ENCODE measurements around the gene PKNOX2. TPM values are rescaled to one million over a fixed set of nuclear protein-coding genes. Genes with fewer than 3 reads are reported as not detected.

Gene PKNOX2
- total and polyA plus RNA-seq, 9 of the 15 experiments (the other 6 are each of a cell fraction or from before 2014, with no cell fraction given): not detected

DNA sequence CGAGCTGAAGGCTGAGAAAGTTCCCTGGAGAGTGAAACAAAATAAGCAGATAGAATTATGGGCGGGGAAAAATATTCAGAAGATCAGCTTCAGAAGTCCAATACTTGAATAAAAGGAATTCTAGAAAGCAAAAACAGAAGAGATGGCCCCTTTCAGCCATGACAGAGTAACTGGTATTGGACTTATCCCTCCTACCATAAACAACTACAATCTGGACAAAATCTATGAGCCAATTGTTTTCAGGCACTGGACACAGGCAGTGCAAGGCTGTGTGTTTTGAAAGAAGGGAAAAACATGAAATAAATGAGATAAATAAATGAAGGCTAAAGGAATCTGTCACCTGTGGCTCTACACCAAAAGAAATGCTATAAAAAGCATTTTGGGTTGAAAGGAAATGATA is 305.8 kb downstream of the PKNOX2 start (continued):
- TF ChIP-seq SRSF9 (IDR thresholded peaks at IDR 0.05; ENCODE audit: borderline replicate concordance, low read depth, low read length): no peak
- TF ChIP-seq, protein P1, sequence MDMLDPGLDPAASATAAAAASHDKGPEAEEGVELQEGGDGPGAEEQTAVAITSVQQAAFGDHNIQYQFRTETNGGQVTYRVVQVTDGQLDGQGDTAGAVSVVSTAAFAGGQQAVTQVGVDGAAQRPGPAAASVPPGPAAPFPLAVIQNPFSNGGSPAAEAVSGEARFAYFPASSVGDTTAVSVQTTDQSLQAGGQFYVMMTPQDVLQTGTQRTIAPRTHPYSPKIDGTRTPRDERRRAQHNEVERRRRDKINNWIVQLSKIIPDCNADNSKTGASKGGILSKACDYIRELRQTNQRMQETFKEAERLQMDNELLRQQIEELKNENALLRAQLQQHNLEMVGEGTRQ (CRISPR knock-in tag; IDR thresholded peaks at IDR 0.05): no peak
- TF ChIP-seq E2F4 (CRISPR knock-in tag; IDR thresholded peaks at IDR 0.05; ENCODE audit: low read depth): no peak
- TF ChIP-seq ATF2 (CRISPR knock-in tag; IDR thresholded peaks at IDR 0.05): no peak
- no peak for TF ChIP-seq EWSR1 (IDR thresholded peaks at IDR 0.05; ENCODE audit: borderline replicate concordance, low read depth, partially characterized antibody)

- no peak overlapping the region for H3K9ac ChIP-seq (ENCODE audit: insufficient read depth in 1 of 2, low read depth in 2 of 2, low read length in 2 of 2)
- H3K4me1 ChIP-seq (replicated peaks in 1 of 2; ENCODE audit: control insufficient read depth in 2 of 2, insufficient read depth in 2 of 2, low read length in 2 of 2): peaks cover 0 to 3% of the 10 kb centered on the region in 2 experiments; a peak in 1 of 5 replicates
- peak overlapping the region; percentile 23; the same call in 1 of the 2 replicates for H2AFZ ChIP-seq (ENCODE audit: low read depth, low read length)
- H3K27me3 ChIP-seq (ENCODE audit: control insufficient read depth in 2 of 2, insufficient read depth in 2 of 2, low read length in 2 of 2): no peaks in the 10 kb centered on the region
- TF ChIP-seq, protein P2, sequence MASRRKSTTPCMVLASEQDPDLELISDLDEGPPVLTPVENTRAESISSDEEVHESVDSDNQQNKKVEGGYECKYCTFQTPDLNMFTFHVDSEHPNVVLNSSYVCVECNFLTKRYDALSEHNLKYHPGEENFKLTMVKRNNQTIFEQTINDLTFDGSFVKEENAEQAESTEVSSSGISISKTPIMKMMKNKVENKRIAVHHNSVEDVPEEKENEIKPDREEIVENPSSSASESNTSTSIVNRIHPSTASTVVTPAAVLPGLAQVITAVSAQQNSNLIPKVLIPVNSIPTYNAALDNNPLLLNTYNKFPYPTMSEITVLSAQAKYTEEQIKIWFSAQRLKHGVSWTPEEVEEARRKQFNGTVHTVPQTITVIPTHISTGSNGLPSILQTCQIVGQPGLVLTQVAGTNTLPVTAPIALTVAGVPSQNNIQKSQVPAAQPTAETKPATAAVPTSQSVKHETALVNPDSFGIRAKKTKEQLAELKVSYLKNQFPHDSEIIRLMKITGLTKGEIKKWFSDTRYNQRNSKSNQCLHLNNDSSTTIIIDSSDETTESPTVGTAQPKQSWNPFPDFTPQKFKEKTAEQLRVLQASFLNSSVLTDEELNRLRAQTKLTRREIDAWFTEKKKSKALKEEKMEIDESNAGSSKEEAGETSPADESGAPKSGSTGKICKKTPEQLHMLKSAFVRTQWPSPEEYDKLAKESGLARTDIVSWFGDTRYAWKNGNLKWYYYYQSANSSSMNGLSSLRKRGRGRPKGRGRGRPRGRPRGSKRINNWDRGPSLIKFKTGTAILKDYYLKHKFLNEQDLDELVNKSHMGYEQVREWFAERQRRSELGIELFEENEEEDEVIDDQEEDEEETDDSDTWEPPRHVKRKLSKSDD (conservative IDR thresholded peaks at IDR 0.05; ENCODE audit: low read length): no peak
- TF ChIP-seq KAT7 (CRISPR knock-in tag; IDR thresholded peaks at IDR 0.05; ENCODE audit: borderline replicate concordance): no peak
- no peaks in the 10 kb centered on the region for H4K20me1 ChIP-seq (replicated peaks; ENCODE audit: control insufficient read depth, insufficient read depth, low read length)
- ATAC-seq (no peak), FAIRE-seq (no peak), DNase-seq (ENCODE audit: extremely low read depth in 1 of 4, low spot score in 3 of 4) (no peak)
- POLR2A ChIA-PET: no interaction called here
- H3K9me3 ChIP-seq (replicated peaks; ENCODE audit: control insufficient read depth, insufficient read depth, low read depth, low read length): no peaks in the 10 kb centered on the region
- in situ Hi-C loops (cut with MboI): no loop called here
- no peaks in the 10 kb centered on the region for H3K79me2 ChIP-seq (ENCODE audit: control insufficient read depth, insufficient read depth, low read length)
- H3K36me3 ChIP-seq (ENCODE audit: control insufficient read depth, insufficient read depth, low read length): no peaks in the 10 kb centered on the region
- 42% methylated on average over 3 of the region's 3 CpGs for WGBS (ENCODE audit: insufficient coverage, low coverage, missing lambda C conversion rate)
- intact Hi-C loops (cut with micrococcal nuclease): no loop called here
- no peak overlapping the region for H3K27ac ChIP-seq (ENCODE audit: extremely low read depth, low read depth, low read length)
- H3K4me2 ChIP-seq (ENCODE audit: insufficient read depth, low read length): no peak overlapping the region
- CTCF ChIA-PET (ENCODE audit: low intra/inter-chr PET ratio): no interaction called here
- no peaks in the 10 kb centered on the region for H3K9me1 ChIP-seq (ENCODE audit: control insufficient read depth, insufficient read depth, low read length)
- no TSS peak for BruUV-seq (replicated peaks)
- H3K4me3 ChIP-seq: no peak overlapping the region
Measured at GRCh38 chr11:125476721-125477120, 312.2 kb downstream of the PKNOX2 start.
